ENCODE data around the gene TMEM179B. TPM values are rescaled to one million over a fixed set of nuclear protein-coding genes. Genes with fewer than 3 reads are reported as not detected.
A peak's percentile ranks its signal among the peaks of the same experiment; 100 is the strongest.

TMEM179B gene
- 40.8 TPM for polyA plus RNA-seq (2012; ENCODE audit: insufficient read length, low read depth)

GRCh38 chr11:62787005-62787759 is at the start of gene TMEM179B:
Gene TMEM179B (plus strand): TSS chr11:62787402. CDS start chr11:62787432, 30 bp downstream.
- TF ChIP-seq SIN3A (IDR thresholded peaks at IDR 0.05; ENCODE audit: borderline replicate concordance, insufficient read depth, low read length), result peak; percentile 90
- TF ChIP-seq POLR2AphosphoS5 (IDR thresholded peaks at IDR 0.05; ENCODE audit: low read depth, low read length), result peak; percentile 97
- peak; percentile 85 for TF ChIP-seq FOXP2 (optimal IDR thresholded peaks at IDR 0.05; ENCODE audit: borderline replicate concordance, extremely low read depth, extremely low read length, insufficient read depth)
- peak; percentile 97; the same call in 1 of the 2 replicates for TF ChIP-seq TAF1 (IDR thresholded peaks at IDR 0.05; ENCODE audit: borderline replicate concordance, insufficient read depth, low read length)
- peak; percentile 42 to 62; a peak in 3 of 4 replicates for TF ChIP-seq REST (IDR thresholded peaks at IDR 0.05; ENCODE audit: insufficient read depth in 1 of 2, low read depth in 2 of 2, low read length in 2 of 2)

- TF ChIP-seq SIN3A (IDR thresholded peaks at IDR 0.05; ENCODE audit: borderline replicate concordance, insufficient read depth, low read length), result no peak
- TF ChIP-seq FOXP2 (optimal IDR thresholded peaks at IDR 0.05; ENCODE audit: borderline replicate concordance, extremely low read depth, extremely low read length, insufficient read depth), result no peak
- no peak for TF ChIP-seq REST (IDR thresholded peaks at IDR 0.05; ENCODE audit: insufficient read depth in 1 of 2, low read depth in 2 of 2, low read length in 2 of 2)
- TF ChIP-seq POLR2AphosphoS5 (IDR thresholded peaks at IDR 0.05; ENCODE audit: low read depth, low read length), result no peak
- no peak for TF ChIP-seq TAF1 (IDR thresholded peaks at IDR 0.05; ENCODE audit: borderline replicate concordance, insufficient read depth, low read length)
Observed at GRCh38 chr11:62747475-62748160, 39.6 kb upstream of the TMEM179B start.

GRCh38 chr11:62752177-62752785 is 34.9 kb upstream of the TMEM179B start:
- TF ChIP-seq SIN3A (IDR thresholded peaks at IDR 0.05; ENCODE audit: borderline replicate concordance, insufficient read depth, low read length) (no peak), REST (IDR thresholded peaks at IDR 0.05; ENCODE audit: insufficient read depth in 1 of 2, low read depth in 2 of 2, low read length in 2 of 2) (no peak), POLR2AphosphoS5 (IDR thresholded peaks at IDR 0.05; ENCODE audit: low read depth, low read length) (no peak), FOXP2 (optimal IDR thresholded peaks at IDR 0.05; ENCODE audit: borderline replicate concordance, extremely low read depth, extremely low read length, insufficient read depth) (no peak), TAF1 (IDR thresholded peaks at IDR 0.05; ENCODE audit: borderline replicate concordance, insufficient read depth, low read length) (no peak)

GRCh38 chr11:62752994-62753735 is 34.0 kb upstream of the TMEM179B start:
- TF ChIP-seq FOXP2 (optimal IDR thresholded peaks at IDR 0.05; ENCODE audit: borderline replicate concordance, extremely low read depth, extremely low read length, insufficient read depth) (no peak), REST (IDR thresholded peaks at IDR 0.05; ENCODE audit: insufficient read depth in 1 of 2, low read depth in 2 of 2, low read length in 2 of 2) (no peak), TAF1 (IDR thresholded peaks at IDR 0.05; ENCODE audit: borderline replicate concordance, insufficient read depth, low read length) (no peak), POLR2AphosphoS5 (IDR thresholded peaks at IDR 0.05; ENCODE audit: low read depth, low read length) (no peak), SIN3A (IDR thresholded peaks at IDR 0.05; ENCODE audit: borderline replicate concordance, insufficient read depth, low read length) (no peak)
